Nephron progenitor cell (in vitro differentiated cells): Measurements from ENCODE around the gene CARMIL3.

Experiments used
- DNase-seq: peaks from one replicate; pipeline ENCODE4 v3.0.0; 2021
- H3K27ac Mint-ChIP-seq: 2 replicates; pipeline ENCODE4 v1.8.0; 2021; ENCODE audit warnings: mild to moderate bottlenecking, moderate library complexity, mixed read lengths
- H3K27me3 Mint-ChIP-seq: 2 replicates; pipeline ENCODE4 v1.8.0; 2021; ENCODE audit warnings: mild to moderate bottlenecking, low read depth, mixed read lengths; ENCODE audit not compliant: poor library complexity
- H3K36me3 Mint-ChIP-seq: 2 replicates; pipeline ENCODE4 v1.8.0; 2021; ENCODE audit warnings: low read depth, mixed read lengths
- H3K4me1 Mint-ChIP-seq: 2 replicates; pipeline ENCODE4 v1.8.0; 2021; ENCODE audit warnings: mixed read lengths
- H3K4me3 Mint-ChIP-seq: 2 replicates; pipeline ENCODE4 v1.8.0; 2021; ENCODE audit warnings: mild to moderate bottlenecking, moderate library complexity, mixed read lengths
- H3K9me3 Mint-ChIP-seq: 2 replicates; pipeline ENCODE4 v1.8.0; 2021; ENCODE audit warnings: mild to moderate bottlenecking, moderate library complexity, mixed read lengths
- TF ChIP-seq, protein P1 (sequence below): fragments of 200-600 bp; sonication (generic); IDR thresholded peaks from 2 replicates; pipeline ENCODE4 v1.5.0; 2021; ENCODE audit warnings: antibody characterized with exemption

CARMIL3 gene

DNA sequence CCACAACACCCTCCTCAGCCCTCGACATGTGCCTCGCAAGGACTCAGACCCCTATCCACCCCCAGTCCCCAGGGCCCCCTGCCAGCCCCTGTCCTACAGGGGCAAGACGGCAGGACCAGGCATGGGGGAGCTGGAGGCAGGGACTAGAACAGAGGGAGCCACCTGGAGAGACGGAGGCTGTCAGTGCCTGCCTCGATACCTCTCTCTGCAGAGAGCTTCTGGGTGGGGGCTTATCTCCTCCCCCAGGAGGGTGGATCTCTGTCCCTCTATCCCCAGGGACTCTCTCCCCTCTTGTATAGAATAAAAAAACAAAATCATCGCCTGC lies 17.6 kb downstream of the CARMIL3 start:
- DNase-seq = no peak
- Mint-ChIP-seq H3K4me3 (no peak overlapping the region), H3K27me3 (peaks cover 26% of the 10 kb centered on the region), H3K4me1 (peaks cover 36% of the 10 kb centered on the region), H3K36me3 (no peaks in the 10 kb centered on the region), H3K9me3 (no peaks in the 10 kb centered on the region), H3K27ac (no peak overlapping the region)
- TF ChIP-seq, protein P1, sequence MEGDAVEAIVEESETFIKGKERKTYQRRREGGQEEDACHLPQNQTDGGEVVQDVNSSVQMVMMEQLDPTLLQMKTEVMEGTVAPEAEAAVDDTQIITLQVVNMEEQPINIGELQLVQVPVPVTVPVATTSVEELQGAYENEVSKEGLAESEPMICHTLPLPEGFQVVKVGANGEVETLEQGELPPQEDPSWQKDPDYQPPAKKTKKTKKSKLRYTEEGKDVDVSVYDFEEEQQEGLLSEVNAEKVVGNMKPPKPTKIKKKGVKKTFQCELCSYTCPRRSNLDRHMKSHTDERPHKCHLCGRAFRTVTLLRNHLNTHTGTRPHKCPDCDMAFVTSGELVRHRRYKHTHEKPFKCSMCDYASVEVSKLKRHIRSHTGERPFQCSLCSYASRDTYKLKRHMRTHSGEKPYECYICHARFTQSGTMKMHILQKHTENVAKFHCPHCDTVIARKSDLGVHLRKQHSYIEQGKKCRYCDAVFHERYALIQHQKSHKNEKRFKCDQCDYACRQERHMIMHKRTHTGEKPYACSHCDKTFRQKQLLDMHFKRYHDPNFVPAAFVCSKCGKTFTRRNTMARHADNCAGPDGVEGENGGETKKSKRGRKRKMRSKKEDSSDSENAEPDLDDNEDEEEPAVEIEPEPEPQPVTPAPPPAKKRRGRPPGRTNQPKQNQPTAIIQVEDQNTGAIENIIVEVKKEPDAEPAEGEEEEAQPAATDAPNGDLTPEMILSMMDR = no peak

DNA sequence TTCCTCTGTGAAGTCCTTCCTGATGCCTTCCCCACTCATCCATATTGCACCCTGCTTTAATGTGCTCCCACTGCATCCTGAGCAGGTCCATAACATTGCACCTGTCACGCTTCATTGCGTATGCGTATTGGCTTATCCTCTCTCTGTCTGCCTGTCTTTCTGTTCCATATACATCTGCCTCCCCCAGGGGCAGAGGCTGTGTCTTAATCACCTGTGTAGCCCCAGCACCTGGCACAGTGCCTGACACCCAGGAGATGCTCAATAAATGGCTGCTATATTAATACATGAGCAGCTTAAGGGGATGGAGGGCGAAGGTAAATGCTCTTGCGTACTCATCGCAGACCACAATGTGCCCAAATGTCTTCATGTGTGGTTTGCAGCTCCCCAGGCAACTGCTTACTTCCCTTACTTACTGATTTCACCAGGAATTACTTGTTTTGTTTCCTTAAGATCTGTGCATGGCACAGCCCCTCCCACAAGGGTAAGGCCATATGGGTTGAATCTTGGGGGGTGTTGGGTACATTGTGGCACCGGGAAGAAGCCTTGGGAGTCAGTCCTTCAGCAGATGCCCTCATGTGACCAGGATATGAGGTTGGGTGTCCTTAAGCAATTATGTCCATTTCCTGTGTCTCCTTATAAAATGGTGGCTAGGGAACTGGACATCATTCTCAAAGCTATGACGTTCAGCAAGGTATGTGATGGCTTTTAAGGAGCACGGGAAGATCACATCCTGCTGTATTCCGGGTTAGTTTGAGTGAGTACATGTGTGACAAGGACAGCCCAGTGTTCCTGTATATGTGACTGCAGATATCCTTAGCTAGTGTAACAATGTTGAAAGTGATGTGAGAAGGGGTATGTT lies 18.7 kb downstream of the CARMIL3 start:
- peak overlapping the region; percentile 26 for H3K27ac Mint-ChIP-seq
- H3K4me1 Mint-ChIP-seq = peaks cover 32% of the 10 kb centered on the region
- no peaks in the 10 kb centered on the region for H3K9me3 Mint-ChIP-seq
- H3K36me3 Mint-ChIP-seq = no peaks in the 10 kb centered on the region
- H3K4me3 Mint-ChIP-seq = no peak overlapping the region
- H3K27me3 Mint-ChIP-seq = peaks cover 30% of the 10 kb centered on the region
- DNase-seq = no peak
- TF ChIP-seq, protein P1 = no peak

DNA sequence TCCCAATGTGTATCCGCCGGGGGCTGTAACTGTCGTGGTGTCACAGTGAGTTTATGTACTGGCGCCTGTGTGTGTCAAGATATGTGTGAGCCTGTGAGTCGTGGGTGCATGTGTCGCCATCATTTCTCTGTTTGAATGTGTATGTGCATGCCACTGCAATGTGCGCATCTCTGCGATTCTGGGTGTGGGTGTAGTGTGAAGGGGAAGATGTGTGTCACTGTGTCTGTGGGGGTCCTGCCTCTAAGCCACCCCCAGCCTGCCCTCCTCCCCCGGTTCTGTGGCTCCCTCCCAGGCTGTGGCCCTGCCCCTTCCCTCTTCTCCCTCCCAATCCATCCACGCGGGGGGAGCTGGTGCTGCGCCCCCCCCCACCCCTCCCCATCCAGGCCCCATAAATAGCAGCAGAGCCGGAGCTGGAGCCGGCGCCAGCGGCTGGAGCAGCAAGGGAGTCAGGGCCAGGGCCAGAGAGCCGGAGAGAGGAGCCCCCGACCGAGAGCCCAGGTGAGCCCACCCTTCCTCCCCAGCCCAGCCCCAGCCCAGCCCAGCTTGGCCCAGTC lies 19.4 kb downstream of the CARMIL3 start, which contains the start of gene CPNE6:
CPNE6 (plus strand) TSS at position 419 of the 554 bp plus-strand sequence. CDS start 1,375 bp downstream, outside the sequence.
- H3K9me3 Mint-ChIP-seq = no peaks in the 10 kb centered on the region
- peak within 1 kb of the TSS; percentile 26 for H3K27ac Mint-ChIP-seq
- H3K4me3 Mint-ChIP-seq = no peak within 1 kb of the TSS
- H3K27me3 Mint-ChIP-seq = peaks cover 30% of the 10 kb centered on the region
- TF ChIP-seq, protein P1 = no peak
- no peak for DNase-seq
- no peaks in the 10 kb centered on the region for H3K36me3 Mint-ChIP-seq
- peaks cover 31% of the 10 kb centered on the region for H3K4me1 Mint-ChIP-seq

DNA sequence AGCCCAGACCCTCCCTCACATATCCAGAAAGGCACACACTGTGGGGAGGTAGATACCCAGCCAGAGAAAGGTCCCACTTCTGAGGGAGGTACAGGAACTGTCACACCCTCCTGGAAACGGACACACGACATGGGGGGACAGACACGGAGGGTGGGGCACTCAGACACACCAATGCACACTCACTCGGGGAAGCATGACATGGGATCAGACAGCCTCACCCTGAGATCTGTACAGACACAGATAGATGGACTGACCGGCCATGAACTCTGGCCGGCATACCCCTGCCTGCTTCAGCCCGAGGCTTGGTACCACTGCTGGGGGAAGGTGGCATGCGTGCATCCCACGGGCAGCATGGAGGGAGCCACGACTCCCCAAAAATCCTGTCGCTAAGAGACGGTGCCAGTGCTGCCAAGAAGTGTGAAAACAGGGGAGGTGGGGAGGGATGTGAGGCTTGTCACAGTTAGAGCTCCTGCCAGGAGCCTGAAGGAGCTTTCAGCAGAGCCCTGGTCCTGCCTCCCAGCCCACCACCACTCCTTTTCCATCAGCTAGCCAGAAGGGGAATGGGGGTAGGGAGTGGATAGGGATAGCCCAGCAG lies 20.1 kb downstream of the CARMIL3 start:
- peaks cover 24% of the 10 kb centered on the region for H3K4me1 Mint-ChIP-seq
- H3K27me3 Mint-ChIP-seq = peaks cover 32% of the 10 kb centered on the region
- H3K4me3 Mint-ChIP-seq = no peak overlapping the region
- DNase-seq = no peak
- TF ChIP-seq, protein P1 = no peak
- H3K27ac Mint-ChIP-seq = no peak overlapping the region
- H3K36me3 Mint-ChIP-seq = no peaks in the 10 kb centered on the region
- no peaks in the 10 kb centered on the region for H3K9me3 Mint-ChIP-seq

DNA sequence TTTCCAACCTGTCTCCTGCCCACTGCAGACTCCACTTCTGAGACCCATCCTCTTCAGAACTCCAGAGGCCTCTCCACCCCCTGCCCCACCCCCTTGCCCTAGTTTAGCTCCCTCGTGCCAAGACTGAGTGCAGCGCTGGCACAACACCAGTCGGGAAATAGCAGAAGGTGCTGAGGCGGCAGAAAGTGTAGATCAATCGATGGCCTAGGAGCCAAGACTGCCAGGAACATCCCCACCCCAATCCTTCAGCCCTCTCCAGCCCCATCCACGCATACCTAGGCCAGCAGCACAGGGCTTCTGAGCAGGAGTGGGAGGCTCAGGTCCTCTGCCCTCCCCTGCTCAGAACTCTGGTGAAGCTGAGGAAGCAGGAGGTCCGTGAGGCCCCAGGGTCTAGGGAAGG lies 20.6 kb downstream of the CARMIL3 start:
- no peaks in the 10 kb centered on the region for H3K9me3 Mint-ChIP-seq
- DNase-seq = no peak
- H3K4me1 Mint-ChIP-seq = peaks cover 19% of the 10 kb centered on the region
- TF ChIP-seq, protein P1 = no peak
- H3K27me3 Mint-ChIP-seq = peaks cover 31% of the 10 kb centered on the region
- no peak overlapping the region for H3K27ac Mint-ChIP-seq
- no peak overlapping the region for H3K4me3 Mint-ChIP-seq
- H3K36me3 Mint-ChIP-seq = no peaks in the 10 kb centered on the region
